Measurements from ENCODE around the gene WWC2. TPM values are rescaled to one million over a fixed set of nuclear protein-coding genes. Genes with fewer than 3 reads are reported as not detected.
A peak's percentile ranks its signal among the peaks of the same experiment; 100 is the strongest.

The WWC2 gene
- total RNA-seq, 1 experiment from 2014 or later: 126 TPM

GRCh38 chr4:183099537-183100297 is 660 bp downstream of the WWC2 start (continued):
- TF ChIP-seq CDX4 (CRISPR knock-in tag; IDR thresholded peaks at IDR 0.05; ENCODE audit: borderline replicate concordance) (no peak), NR2C2 (CRISPR knock-in tag; IDR thresholded peaks at IDR 0.05) (no peak), GABPB1 (CRISPR knock-in tag; IDR thresholded peaks at IDR 0.05) (no peak), ZNF416 (CRISPR knock-in tag; IDR thresholded peaks at IDR 0.05) (no peak), ZNF512 (CRISPR knock-in tag; IDR thresholded peaks at IDR 0.05; ENCODE audit: borderline replicate concordance) (no peak), ZNF396 (CRISPR knock-in tag; IDR thresholded peaks at IDR 0.05; ENCODE audit: borderline replicate concordance) (no peak), TP53 (CRISPR knock-in tag; IDR thresholded peaks at IDR 0.05) (0 out of 2 replicates have a peak, but pooled peaks have one; percentile 44), HMGXB4 (CRISPR knock-in tag; IDR thresholded peaks at IDR 0.05) (peak; percentile 97), MAX (CRISPR knock-in tag; IDR thresholded peaks at IDR 0.05) (peak; percentile 86; the same call in 1 of the 2 replicates), CREB1 (CRISPR knock-in tag; IDR thresholded peaks at IDR 0.05) (no peak), ELF4 (CRISPR knock-in tag; IDR thresholded peaks at IDR 0.05; ENCODE audit: low read depth) (0 out of 2 replicates have a peak, but pooled peaks have one; percentile 42), FOXK1 (CRISPR knock-in tag; IDR thresholded peaks at IDR 0.05) (0 out of 2 replicates have a peak, but pooled peaks have one; percentile 34), FOXP1 (CRISPR knock-in tag; IDR thresholded peaks at IDR 0.05; ENCODE audit: borderline replicate concordance) (no peak; the same call in 1 of the 2 replicates), ZBTB43 (CRISPR knock-in tag; IDR thresholded peaks at IDR 0.05) (no peak), AR (CRISPR knock-in tag; IDR thresholded peaks at IDR 0.05) (no peak), ZMAT4 (CRISPR knock-in tag; IDR thresholded peaks at IDR 0.05) (no peak), OVOL2 (CRISPR knock-in tag; IDR thresholded peaks at IDR 0.05; ENCODE audit: borderline replicate concordance) (no peak), TEAD1 (CRISPR knock-in tag; IDR thresholded peaks at IDR 0.05) (peak; percentile 72; the same call in 1 of the 2 replicates), TEAD4 (CRISPR knock-in tag; IDR thresholded peaks at IDR 0.05) (peak; percentile 54; the same call in 1 of the 2 replicates), PREB (CRISPR knock-in tag; IDR thresholded peaks at IDR 0.05; ENCODE audit: borderline replicate concordance) (no peak), ZNF532 (CRISPR knock-in tag; IDR thresholded peaks at IDR 0.05; ENCODE audit: borderline replicate concordance) (no peak), CBFB (CRISPR knock-in tag; IDR thresholded peaks at IDR 0.05; ENCODE audit: low read depth) (no peak)
